GM10266 (cell line): ENCODE data around the gene CLTC.
A peak's percentile ranks its signal among the peaks of the same experiment; 100 is the strongest.

Source experiments
- DNase-seq: peaks from one replicate; pipeline ENCODE4 v3.0.0; 2012; ENCODE audit errors: extremely low spot score
- TF ChIP-seq, protein P1 (sequence below): IDR thresholded peaks from 2 replicates; pipeline ENCODE4 v1.5.1; 2012; ENCODE audit warnings: mild to moderate bottlenecking, low read depth; ENCODE audit not compliant: control insufficient read depth, insufficient read depth; ENCODE audit errors: missing control alignments

The CLTC gene

GRCh38 chr17:59626756-59627155 is 7.1 kb downstream of the CLTC start:
- TF ChIP-seq, protein P1, sequence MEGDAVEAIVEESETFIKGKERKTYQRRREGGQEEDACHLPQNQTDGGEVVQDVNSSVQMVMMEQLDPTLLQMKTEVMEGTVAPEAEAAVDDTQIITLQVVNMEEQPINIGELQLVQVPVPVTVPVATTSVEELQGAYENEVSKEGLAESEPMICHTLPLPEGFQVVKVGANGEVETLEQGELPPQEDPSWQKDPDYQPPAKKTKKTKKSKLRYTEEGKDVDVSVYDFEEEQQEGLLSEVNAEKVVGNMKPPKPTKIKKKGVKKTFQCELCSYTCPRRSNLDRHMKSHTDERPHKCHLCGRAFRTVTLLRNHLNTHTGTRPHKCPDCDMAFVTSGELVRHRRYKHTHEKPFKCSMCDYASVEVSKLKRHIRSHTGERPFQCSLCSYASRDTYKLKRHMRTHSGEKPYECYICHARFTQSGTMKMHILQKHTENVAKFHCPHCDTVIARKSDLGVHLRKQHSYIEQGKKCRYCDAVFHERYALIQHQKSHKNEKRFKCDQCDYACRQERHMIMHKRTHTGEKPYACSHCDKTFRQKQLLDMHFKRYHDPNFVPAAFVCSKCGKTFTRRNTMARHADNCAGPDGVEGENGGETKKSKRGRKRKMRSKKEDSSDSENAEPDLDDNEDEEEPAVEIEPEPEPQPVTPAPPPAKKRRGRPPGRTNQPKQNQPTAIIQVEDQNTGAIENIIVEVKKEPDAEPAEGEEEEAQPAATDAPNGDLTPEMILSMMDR = no peak
- DNase-seq = no peak

- no peak for DNase-seq
- TF ChIP-seq, protein P1 = no peak
Measured at GRCh38 chr17:59627274-59627673, 7.6 kb downstream of the CLTC start.

GRCh38 chr17:59627770-59628171 is 8.1 kb downstream of the CLTC start:
- peak; percentile 12 for DNase-seq
- TF ChIP-seq, protein P1 = no peak

DNA sequence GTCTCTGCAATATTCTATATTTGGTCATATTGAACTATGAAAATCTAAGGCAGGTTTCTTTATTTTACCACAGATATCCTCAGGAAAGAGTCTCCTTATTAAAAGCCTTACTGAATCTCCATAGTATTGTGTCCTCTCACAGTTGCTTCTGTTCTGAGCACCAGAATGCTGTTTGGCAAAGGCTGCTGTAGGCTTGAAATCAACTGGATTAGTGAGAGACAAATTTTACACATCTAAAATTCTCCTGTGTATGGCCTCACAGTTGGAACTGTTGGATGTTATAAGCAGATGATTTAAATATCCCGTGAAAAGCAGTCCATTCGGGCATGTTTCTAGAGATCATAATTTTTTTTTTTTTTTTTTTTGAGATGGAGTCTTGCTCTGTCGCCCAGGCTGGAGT is 9.5 kb downstream of the CLTC start:
- TF ChIP-seq, protein P1 = no peak
- no peak for DNase-seq

DNA sequence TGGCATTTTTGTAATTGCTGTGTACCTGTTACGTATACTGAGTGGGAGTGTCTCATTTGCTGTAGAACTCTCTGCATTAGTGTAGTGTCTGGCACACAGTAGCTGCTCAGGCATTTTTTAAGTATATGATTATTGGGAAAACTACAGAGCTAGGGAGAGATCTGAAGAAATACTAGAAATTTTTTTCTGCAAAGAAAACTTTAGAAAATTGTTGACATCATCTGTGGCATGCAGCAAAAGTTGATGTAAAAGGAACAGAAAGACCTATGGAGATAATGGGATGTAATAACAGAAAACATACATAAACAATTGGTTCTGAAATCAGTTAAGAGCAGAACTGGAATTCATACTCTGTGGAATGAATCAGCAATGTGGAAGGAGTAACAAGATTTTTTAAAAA is 11.6 kb downstream of the CLTC start:
- TF ChIP-seq, protein P1 = no peak
- no peak for DNase-seq

DNA sequence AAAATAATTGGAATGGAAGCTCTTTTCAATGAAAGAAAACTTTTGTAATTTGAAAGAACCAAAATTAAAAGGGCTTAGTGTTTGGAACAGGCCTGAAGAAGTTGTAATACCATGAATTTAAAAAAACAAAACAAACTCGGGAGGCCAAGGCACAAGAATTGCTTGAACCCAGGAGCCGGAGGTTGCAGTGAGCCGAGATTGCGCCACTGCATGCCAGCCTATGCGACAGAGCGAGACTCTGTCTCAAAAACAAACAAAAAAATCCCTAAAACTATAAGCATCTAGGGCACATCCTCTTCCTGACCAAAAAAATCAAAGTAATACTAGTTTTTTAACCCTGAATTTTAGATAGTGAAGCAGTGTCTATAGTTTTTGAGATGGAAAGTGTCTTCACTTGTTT is 12.7 kb downstream of the CLTC start:
- no peak for DNase-seq
- TF ChIP-seq, protein P1 = no peak

DNA sequence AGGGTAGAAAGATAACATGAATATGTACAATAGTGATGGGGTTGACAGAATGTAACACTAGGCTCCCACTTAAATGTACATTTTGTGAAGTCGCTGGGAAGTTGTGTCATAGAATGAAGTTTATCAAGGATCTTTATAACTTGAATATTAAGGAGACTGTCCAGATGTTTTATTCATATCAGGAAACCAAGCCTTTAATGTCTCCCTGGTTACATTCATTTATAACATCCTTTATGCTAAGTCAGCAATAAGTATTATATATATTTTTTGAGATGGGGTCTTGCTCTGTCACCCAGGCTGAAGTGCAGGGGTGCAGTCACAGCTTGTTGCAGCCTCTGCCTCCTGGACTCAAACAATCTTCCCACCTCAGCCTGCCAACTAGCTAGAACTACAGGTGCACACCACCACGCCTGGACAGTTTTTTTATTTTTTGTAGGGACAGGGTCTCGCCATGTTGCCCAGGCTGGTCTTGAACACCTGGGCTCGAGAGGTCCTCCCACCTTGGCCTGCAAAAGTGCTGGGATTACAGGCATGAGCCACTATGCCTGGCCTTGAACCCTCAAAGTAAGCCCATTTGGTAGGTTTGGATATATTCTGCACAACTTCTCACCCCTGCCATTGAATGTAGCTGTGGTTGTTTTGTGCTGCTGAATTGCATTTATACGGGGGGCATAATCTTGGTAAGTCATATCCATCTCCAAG is 14.1 kb downstream of the CLTC start:
- TF ChIP-seq, protein P1 = no peak
- no peak for DNase-seq
